Measurements from ENCODE around the gene CST1. TPM values are rescaled to one million over a fixed set of nuclear protein-coding genes. Genes with fewer than 3 reads are reported as not detected.
"Not testable (repeated sequence)": the region's sequence is repeated elsewhere in the genome, so short reads cannot be mapped to it uniquely, and the experiment has no call there.

Gene CST1
- polyA plus RNA-seq, 3 donors, result not detected

GRCh38 chr20:23711778-23712177, 39.0 kb downstream of the CST1 start:
- not testable (repeated sequence) for DNase-seq (ENCODE audit: low read depth in 3 of 3, low spot score in 2 of 3)

DNA sequence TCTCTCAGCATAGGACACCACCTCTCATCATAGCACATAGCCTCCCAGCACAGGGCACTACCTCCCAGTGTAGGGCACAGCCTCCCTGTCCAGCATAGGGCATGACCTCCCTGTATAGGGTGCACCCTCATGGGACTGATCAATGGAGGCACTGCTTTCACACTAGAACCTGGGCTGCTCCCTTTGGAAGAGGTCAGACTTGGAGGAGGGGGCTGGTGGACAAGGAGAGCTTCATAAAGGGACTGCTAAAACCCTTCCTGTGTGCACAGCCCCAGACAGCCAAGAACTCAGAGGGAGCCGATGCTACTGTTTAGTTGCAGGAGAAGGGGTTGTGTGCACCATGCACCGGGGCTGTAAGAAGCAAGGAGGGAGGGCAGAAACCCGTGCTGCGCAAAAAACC, 40.0 kb downstream of the CST1 start:
- no peak for DNase-seq (ENCODE audit: low read depth in 3 of 3, low spot score in 2 of 3)

DNA sequence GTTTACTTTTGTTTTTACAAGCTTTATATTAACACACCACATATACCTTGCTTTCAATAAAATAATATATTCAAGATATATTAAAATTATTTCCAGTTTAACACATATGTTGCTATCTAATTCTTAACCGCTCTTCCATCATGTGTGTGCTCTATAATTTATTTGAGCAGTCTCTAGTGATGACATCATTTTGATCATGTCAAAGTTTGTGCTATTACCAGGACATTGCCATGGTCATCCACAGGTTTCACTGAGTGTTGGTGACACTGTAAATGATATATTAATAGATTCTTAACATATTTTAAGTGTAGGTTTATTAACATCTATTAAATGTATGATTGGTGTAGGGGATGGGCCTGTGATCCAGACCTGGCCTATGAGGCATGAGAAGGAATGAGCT, 44.8 kb downstream of the CST1 start:
- no peak for DNase-seq (ENCODE audit: low read depth in 3 of 3, low spot score in 2 of 3)

DNA sequence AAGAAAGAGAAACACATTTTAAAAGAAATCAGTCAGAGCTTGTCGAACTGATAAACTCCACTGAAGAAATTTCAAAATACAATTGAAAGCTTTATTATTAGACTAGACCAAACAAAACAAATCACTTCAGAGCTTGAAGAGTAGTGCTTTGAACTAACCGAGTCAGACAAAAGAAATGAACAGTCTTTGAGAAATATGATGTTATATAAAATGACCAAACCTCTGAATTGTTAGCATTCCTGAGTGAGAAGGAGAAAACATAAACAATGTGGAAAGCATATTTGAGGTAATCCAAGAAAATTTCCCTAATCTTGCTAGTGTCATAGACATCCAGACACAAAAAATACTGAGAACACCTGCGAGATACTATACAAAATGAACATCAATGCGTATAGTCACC, 48.7 kb downstream of the CST1 start:
- DNase-seq (ENCODE audit: low read depth in 3 of 3, low spot score in 2 of 3), result no peak

- DNase-seq (ENCODE audit: low read depth in 3 of 3, low spot score in 2 of 3), result no peak
These were observed 49.8 kb downstream of the CST1 start for GRCh38 chr20:23700931-23701330.

DNA sequence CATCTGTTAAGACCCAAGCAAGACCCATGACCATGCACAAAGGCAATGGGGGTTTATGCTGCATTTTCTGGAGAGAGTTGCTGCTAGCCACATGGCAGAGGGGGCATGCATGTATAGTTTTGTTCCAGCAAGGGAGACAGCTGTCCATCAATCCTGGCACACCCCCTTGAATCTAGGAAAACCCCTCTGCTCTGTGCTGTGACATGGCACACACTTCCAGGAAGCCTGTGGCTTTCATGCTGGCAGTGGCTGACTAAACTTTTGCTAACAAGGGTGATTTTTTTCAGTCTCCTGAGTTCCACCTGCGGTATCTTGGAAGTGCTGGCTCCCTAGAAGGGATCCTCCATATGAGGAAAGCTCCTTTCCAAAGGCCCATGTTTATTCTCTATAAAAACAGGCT, 52.8 kb downstream of the CST1 start:
- no peak for DNase-seq (ENCODE audit: low read depth in 3 of 3, low spot score in 2 of 3)

Other genes starting within 250 kb of the CST1 start
- gene CST9L, start 182.5 kb downstream of the CST1 start, polyA plus RNA-seq (ENCODE audit: insufficient read length in 3 of 3), result not detected
- not detected for gene CST9, start 145.0 kb downstream of the CST1 start, polyA plus RNA-seq (ENCODE audit: insufficient read length in 3 of 3)
- 100 to 1,000 TPM; 116 to 150 (median 139) TPM for gene CST3, start 113.0 kb downstream of the CST1 start, polyA plus RNA-seq (ENCODE audit: insufficient read length in 3 of 3)
- gene CST4, start 61.9 kb downstream of the CST1 start, polyA plus RNA-seq (ENCODE audit: insufficient read length in 3 of 3), result not detected
- not detected for gene CST2, start 75.8 kb upstream of the CST1 start, polyA plus RNA-seq (ENCODE audit: insufficient read length in 3 of 3)
- under 1 TPM in 2 of 3 donors, not detected in 1; 0.47 to 0.97 TPM for gene CST5, start 128.8 kb upstream of the CST1 start, polyA plus RNA-seq (ENCODE audit: insufficient read length in 3 of 3)
- gene GGTLC1, start 237.8 kb upstream of the CST1 start, polyA plus RNA-seq (ENCODE audit: insufficient read length in 3 of 3), result not detected

Measured in right renal cortex interstitium (tissue), 3 donors.